ENCODE data around the gene SUOX.
"Not testable (repeated sequence)": the region's sequence is repeated elsewhere in the genome, so short reads cannot be mapped to it uniquely, and the experiment has no call there.

SUOX gene

DNA sequence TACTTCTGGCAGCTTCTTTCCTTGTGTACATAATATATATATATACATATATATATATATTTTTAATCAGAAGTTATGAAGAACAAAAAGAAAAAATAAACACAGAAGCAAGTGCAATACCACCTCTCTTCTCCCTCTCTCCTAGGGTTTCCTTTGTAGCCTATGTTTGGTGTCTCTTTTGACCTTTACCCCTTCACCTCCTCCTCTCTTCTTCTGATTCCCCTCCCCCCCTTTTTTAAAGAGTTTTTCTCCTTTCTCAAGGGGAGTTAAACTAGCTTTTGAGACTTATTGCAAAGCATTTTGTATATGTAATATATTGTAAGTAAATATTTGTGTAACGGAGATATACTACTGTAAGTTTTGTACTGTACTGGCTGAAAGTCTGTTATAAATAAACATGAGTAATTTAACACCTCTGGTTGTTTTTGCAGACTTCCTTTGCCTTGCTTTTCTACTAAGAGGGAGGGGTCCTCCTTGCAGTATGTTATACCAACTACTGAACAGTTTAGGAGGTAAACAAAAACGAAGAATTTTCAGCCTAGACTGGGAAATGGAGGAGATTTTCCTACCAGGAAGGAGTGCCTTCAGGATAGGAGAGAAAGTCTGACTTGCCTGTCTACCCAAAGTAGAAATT, 41.1 kb downstream of the SUOX start:
- peaks cover 10% of the 10 kb centered on the region for H3K36me3 ChIP-seq (ENCODE audit: low read depth)
- ATAC-seq (ENCODE audit: low read depth) = no peak
- TF ChIP-seq, protein P1, sequence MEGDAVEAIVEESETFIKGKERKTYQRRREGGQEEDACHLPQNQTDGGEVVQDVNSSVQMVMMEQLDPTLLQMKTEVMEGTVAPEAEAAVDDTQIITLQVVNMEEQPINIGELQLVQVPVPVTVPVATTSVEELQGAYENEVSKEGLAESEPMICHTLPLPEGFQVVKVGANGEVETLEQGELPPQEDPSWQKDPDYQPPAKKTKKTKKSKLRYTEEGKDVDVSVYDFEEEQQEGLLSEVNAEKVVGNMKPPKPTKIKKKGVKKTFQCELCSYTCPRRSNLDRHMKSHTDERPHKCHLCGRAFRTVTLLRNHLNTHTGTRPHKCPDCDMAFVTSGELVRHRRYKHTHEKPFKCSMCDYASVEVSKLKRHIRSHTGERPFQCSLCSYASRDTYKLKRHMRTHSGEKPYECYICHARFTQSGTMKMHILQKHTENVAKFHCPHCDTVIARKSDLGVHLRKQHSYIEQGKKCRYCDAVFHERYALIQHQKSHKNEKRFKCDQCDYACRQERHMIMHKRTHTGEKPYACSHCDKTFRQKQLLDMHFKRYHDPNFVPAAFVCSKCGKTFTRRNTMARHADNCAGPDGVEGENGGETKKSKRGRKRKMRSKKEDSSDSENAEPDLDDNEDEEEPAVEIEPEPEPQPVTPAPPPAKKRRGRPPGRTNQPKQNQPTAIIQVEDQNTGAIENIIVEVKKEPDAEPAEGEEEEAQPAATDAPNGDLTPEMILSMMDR (IDR thresholded peaks at IDR 0.05; ENCODE audit: poor library complexity, severe bottlenecking) = no peak
- H3K4me3 ChIP-seq (ENCODE audit: severe bottlenecking) = no peak overlapping the region
- no peaks in the 10 kb centered on the region for H3K4me1 ChIP-seq (ENCODE audit: insufficient read depth, poor library complexity, severe bottlenecking)
- H3K9me3 ChIP-seq (ENCODE audit: severe bottlenecking) = no peaks in the 10 kb centered on the region
- no peak for DNase-seq (ENCODE audit: low spot score)
- H3K27ac ChIP-seq (ENCODE audit: poor library complexity, severe bottlenecking) = no peak overlapping the region
- H3K27me3 ChIP-seq (ENCODE audit: insufficient read depth, poor library complexity, severe bottlenecking) = no peaks in the 10 kb centered on the region

DNA sequence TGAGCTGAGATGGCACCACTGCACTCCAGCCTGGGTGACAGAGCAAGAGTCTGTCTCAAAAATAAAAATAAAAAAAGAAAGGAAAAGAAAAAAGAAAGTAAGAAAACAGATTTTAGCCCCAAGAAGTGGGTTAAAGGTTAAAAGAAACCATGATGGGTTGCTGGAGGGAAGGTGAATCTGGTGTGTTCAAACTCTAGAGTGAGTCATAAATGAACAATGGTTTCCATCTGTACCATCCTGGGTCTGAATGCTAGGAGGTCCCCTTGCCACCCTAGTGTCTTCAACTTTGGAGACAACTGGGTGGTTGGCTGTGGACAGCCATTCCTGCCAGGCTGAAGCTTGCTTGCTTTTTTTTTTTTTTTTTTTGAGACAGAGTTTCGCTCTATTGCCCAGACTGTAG, 43.1 kb downstream of the SUOX start:
- TF ChIP-seq, protein P1 (IDR thresholded peaks at IDR 0.05; ENCODE audit: poor library complexity, severe bottlenecking) = no peak
- peaks cover 28% of the 10 kb centered on the region for H3K36me3 ChIP-seq (ENCODE audit: low read depth)
- ATAC-seq (ENCODE audit: low read depth) = no peak
- no peak for DNase-seq (ENCODE audit: low spot score)
- H3K4me3 ChIP-seq (ENCODE audit: severe bottlenecking) = no peak overlapping the region
- H3K4me1 ChIP-seq (ENCODE audit: insufficient read depth, poor library complexity, severe bottlenecking) = no peaks in the 10 kb centered on the region
- H3K9me3 ChIP-seq (ENCODE audit: severe bottlenecking) = no peaks in the 10 kb centered on the region
- no peaks in the 10 kb centered on the region for H3K27me3 ChIP-seq (ENCODE audit: insufficient read depth, poor library complexity, severe bottlenecking)
- H3K27ac ChIP-seq (ENCODE audit: poor library complexity, severe bottlenecking) = no peak overlapping the region

DNA sequence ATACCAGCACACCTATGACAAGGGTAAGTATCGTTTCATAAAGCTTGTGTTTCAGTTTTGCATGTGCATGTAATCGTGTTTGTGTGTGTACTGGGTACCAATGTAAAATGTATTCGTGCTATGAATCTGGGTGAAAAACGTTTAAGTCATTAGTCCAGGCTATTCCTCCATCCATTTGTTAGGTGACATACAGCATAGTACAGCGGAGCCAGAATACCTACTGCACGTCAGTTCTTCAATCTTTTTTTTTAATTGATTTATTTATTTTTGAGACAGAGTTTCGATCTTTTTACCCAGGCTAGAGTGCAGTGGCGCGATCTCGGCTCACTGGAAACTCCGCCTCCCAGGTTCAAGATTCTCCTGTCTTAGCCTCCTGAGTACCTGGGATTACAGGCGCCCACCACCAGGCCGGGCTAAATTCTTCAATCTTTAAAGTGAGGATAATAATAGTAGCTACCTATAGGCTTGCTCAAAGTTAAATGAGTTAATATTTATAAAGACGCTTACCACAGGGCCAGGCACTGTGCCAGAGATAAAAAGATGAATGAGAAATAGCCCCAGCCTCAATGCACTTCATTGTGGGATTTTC, 44.0 kb downstream of the SUOX start:
- Histone ChIP-seq H3K9me3 (ENCODE audit: severe bottlenecking) (no peaks in the 10 kb centered on the region), H3K36me3 (ENCODE audit: low read depth) (peaks cover 37% of the 10 kb centered on the region), H3K4me3 (ENCODE audit: severe bottlenecking) (peak overlapping the region; percentile 84), H3K27ac (ENCODE audit: poor library complexity, severe bottlenecking) (peak overlapping the region; percentile 64), H3K4me1 (ENCODE audit: insufficient read depth, poor library complexity, severe bottlenecking) (no peaks in the 10 kb centered on the region), H3K27me3 (ENCODE audit: insufficient read depth, poor library complexity, severe bottlenecking) (no peaks in the 10 kb centered on the region)
- ATAC-seq (ENCODE audit: low read depth) (peak; percentile 13), DNase-seq (ENCODE audit: low spot score) (no peak)
- TF ChIP-seq, protein P1 (IDR thresholded peaks at IDR 0.05; ENCODE audit: poor library complexity, severe bottlenecking) = no peak

DNA sequence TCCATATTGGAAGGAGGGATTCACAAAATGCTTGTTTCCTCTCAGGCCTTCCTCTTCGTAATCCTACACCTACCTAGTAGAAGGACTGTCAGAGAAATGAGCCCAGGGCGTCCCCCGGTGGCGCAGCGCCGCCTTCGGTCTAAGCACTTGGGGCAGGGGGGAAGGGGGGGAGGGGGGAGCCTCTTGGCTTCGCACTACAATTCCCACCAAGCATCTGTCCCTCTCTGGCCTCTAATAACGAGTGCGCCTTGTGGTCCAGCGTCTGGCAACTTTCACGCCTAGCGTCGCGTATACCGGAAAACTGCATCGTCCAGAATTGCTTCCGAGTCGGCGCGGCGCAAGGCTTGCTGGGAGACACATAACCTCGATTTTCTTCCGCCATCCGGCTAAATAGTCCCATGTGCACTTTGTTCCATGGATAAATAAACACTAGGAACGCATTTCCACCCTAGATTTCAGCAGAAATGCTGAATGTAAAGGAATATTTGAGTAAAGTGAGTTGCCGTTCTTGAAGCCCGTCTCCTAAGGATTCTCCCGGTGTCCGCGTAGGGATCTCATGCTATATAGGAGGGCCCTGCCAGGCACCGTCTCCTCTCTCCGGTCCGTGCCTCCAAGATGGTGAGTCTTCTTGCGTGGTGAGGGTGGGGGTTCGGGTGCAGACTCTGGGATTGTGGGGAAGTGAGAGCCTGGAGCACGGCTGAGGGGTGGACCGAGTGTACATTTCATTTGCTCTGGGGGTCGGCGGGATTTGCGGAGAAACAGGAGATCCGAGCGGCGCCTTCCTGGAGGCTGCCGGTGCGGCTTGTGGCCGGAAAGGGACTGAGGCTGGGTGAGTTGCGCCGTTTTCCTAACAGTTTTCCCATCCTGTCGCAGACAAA, 44.7 kb downstream of the SUOX start, which contains the start of gene RPS26:
TSS of gene RPS26 (plus strand) at position 367 of the 878 bp plus-strand sequence. CDS start at position 616, 249 bp downstream.
- TF ChIP-seq, protein P1 (IDR thresholded peaks at IDR 0.05; ENCODE audit: poor library complexity, severe bottlenecking) = peak; percentile 90
- H3K36me3 ChIP-seq (ENCODE audit: low read depth) = peaks cover 37% of the 10 kb centered on the region
- H3K4me1 ChIP-seq (ENCODE audit: insufficient read depth, poor library complexity, severe bottlenecking) = no peaks in the 10 kb centered on the region

DNA sequence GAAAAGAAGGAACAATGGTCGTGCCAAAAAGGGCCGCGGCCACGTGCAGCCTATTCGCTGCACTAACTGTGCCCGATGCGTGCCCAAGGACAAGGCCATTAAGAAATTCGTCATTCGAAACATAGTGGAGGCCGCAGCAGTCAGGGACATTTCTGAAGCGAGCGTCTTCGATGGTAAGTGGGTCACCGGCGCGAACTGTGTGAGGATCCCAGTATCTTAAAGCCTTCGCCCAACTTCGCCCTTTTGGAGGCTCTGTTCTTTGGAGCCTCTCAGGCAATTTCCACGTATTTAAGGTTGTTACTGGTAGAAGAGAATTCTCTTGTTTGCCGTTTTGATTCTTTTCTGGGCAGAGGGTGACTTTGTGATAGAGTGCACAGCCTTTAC, 45.3 kb downstream of the SUOX start:
- H3K9me3 ChIP-seq (ENCODE audit: severe bottlenecking); H3K4me1 ChIP-seq (ENCODE audit: insufficient read depth, poor library complexity, severe bottlenecking); ATAC-seq (ENCODE audit: low read depth); H3K27me3 ChIP-seq (ENCODE audit: insufficient read depth, poor library complexity, severe bottlenecking); DNase-seq (ENCODE audit: low spot score): not testable (repeated sequence)
- H3K27ac ChIP-seq (ENCODE audit: poor library complexity, severe bottlenecking) = peak overlapping the region; percentile 64
- peaks cover 37% of the 10 kb centered on the region for H3K36me3 ChIP-seq (ENCODE audit: low read depth)
- peak overlapping the region; percentile 84 for H3K4me3 ChIP-seq (ENCODE audit: severe bottlenecking)

More for the DNA sequence above, 44.7 kb downstream of the SUOX start, which contains the start of gene RPS26:
- Histone ChIP-seq H3K4me3 (ENCODE audit: severe bottlenecking) (peak within 1 kb of the TSS; percentile 84), H3K9me3 (ENCODE audit: severe bottlenecking) (no peaks in the 10 kb centered on the region), H3K27me3 (ENCODE audit: insufficient read depth, poor library complexity, severe bottlenecking) (no peaks in the 10 kb centered on the region), H3K27ac (ENCODE audit: poor library complexity, severe bottlenecking) (peak within 1 kb of the TSS; percentile 64)
- DNase-seq (ENCODE audit: low spot score) (peak; percentile 98), ATAC-seq (ENCODE audit: low read depth) (peak; percentile 92)

Measured in RWPE2 (cell line).